Ishikawa (cell line): Measurements from ENCODE around the gene ZKSCAN2.

Experiments used
- CEBPB ChIP-seq: IDR thresholded peaks from 2 replicates; pipeline ENCODE4 v1.6.1; 2012
- CREB1 ChIP-seq: IDR thresholded peaks from 2 replicates; pipeline ENCODE4 v1.6.1; 2012; ENCODE audit warnings: low read depth
- EP300 ChIP-seq: IDR thresholded peaks from 2 replicates; pipeline ENCODE4 v1.6.1; 2012; ENCODE audit warnings: borderline replicate concordance
- FOXM1 ChIP-seq: IDR thresholded peaks from 2 replicates; pipeline ENCODE4 v1.6.1; 2012; ENCODE audit warnings: low read depth, borderline replicate concordance
- NFIC ChIP-seq: IDR thresholded peaks from 2 replicates; pipeline ENCODE4 v1.6.1; 2012
- RAD21 ChIP-seq: IDR thresholded peaks from 2 replicates; pipeline ENCODE4 v1.6.1; 2012; ENCODE audit warnings: low read depth
- TAF1 ChIP-seq: IDR thresholded peaks from 2 replicates; pipeline ENCODE4 v1.6.1; 2012; ENCODE audit warnings: low read depth, mild to moderate bottlenecking
- TCF12 ChIP-seq: IDR thresholded peaks from 2 replicates; pipeline ENCODE4 v1.6.1; 2012; ENCODE audit warnings: low read depth
- TEAD4 ChIP-seq: IDR thresholded peaks from 2 replicates; pipeline ENCODE4 v1.6.1; 2012
- YY1 ChIP-seq: IDR thresholded peaks from 2 replicates; pipeline ENCODE4 v1.6.1; 2012; ENCODE audit warnings: low read depth
- TF ChIP-seq, protein P1 (sequence below): IDR thresholded peaks from 2 replicates; pipeline ENCODE4 v1.6.1; 2012
- TF ChIP-seq, protein P2 (sequence below): IDR thresholded peaks from 2 replicates; pipeline ENCODE4 v1.6.1; 2012; ENCODE audit warnings: low read depth, mild to moderate bottlenecking
- TF ChIP-seq, protein P3 (sequence below): IDR thresholded peaks from 2 replicates; pipeline ENCODE4 v1.6.1; 2012

DNA sequence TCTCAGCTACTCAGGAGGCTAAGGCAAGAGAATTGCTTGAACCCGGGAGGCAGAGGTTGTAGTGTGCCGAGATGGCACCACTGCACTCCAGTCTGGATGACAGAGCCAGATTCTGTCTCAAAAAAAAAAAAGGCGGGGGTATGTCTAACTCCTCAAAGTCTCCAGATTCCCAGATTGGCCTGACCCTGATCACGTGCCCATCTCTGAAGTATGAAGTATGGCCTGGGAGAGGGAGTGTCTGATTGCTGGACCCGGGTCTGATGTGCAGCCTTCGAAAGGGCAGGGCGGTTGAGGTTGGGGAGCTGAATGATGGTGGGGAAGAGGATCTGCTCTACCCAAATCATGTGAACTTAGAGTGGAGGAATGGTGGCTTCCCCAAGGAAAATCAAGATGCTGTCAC, 58.2 kb downstream of the ZKSCAN2 start:
- TF ChIP-seq YY1 (no peak), CEBPB (no peak), NFIC (no peak), TCF12 (no peak), FOXM1 (no peak), TEAD4 (no peak), EP300 (no peak), TAF1 (no peak), CREB1 (no peak), RAD21 (no peak)
- TF ChIP-seq, protein P1, sequence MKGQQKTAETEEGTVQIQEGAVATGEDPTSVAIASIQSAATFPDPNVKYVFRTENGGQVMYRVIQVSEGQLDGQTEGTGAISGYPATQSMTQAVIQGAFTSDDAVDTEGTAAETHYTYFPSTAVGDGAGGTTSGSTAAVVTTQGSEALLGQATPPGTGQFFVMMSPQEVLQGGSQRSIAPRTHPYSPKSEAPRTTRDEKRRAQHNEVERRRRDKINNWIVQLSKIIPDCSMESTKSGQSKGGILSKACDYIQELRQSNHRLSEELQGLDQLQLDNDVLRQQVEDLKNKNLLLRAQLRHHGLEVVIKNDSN: peak; percentile 53
- TF ChIP-seq, protein P2, sequence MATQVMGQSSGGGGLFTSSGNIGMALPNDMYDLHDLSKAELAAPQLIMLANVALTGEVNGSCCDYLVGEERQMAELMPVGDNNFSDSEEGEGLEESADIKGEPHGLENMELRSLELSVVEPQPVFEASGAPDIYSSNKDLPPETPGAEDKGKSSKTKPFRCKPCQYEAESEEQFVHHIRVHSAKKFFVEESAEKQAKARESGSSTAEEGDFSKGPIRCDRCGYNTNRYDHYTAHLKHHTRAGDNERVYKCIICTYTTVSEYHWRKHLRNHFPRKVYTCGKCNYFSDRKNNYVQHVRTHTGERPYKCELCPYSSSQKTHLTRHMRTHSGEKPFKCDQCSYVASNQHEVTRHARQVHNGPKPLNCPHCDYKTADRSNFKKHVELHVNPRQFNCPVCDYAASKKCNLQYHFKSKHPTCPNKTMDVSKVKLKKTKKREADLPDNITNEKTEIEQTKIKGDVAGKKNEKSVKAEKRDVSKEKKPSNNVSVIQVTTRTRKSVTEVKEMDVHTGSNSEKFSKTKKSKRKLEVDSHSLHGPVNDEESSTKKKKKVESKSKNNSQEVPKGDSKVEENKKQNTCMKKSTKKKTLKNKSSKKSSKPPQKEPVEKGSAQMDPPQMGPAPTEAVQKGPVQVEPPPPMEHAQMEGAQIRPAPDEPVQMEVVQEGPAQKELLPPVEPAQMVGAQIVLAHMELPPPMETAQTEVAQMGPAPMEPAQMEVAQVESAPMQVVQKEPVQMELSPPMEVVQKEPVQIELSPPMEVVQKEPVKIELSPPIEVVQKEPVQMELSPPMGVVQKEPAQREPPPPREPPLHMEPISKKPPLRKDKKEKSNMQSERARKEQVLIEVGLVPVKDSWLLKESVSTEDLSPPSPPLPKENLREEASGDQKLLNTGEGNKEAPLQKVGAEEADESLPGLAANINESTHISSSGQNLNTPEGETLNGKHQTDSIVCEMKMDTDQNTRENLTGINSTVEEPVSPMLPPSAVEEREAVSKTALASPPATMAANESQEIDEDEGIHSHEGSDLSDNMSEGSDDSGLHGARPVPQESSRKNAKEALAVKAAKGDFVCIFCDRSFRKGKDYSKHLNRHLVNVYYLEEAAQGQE: no peak
- TF ChIP-seq, protein P3, sequence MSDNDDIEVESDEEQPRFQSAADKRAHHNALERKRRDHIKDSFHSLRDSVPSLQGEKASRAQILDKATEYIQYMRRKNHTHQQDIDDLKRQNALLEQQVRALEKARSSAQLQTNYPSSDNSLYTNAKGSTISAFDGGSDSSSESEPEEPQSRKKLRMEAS: no peak
